ENCODE results near the gene BTBD7.

BTBD7 gene

DNA sequence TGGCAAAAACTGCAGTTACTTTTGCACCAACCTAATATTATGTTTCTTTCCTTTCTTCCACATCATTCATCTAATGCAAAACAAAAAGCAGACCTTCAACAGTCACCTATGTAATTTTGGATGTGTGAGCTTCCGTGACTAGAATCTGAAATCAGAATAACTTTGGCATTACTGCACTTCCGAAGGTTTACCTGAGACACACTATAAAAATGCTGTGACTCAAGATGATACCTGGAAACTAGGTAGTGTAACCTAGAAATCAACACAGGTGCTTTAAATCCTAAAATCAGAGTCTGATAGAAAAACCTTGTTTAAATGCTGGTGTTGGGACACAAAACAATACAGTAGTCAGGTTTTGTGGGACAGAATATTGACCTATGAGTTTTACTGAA is 2.2 kb downstream of the BTBD7 start:
- DNase-seq, result no peak
- no peaks in the 10 kb centered on the region for H3K36me3 ChIP-seq (ENCODE audit: control insufficient read depth, insufficient read depth, low read length)
- H3K27ac ChIP-seq (ENCODE audit: insufficient read depth, low read length, poor library complexity, severe bottlenecking), result no peak overlapping the region
- no peak overlapping the region for H3K4me3 ChIP-seq (ENCODE audit: insufficient read depth, low read depth, low read length, poor library complexity, severe bottlenecking)
- no peaks in the 10 kb centered on the region for H3K27me3 ChIP-seq (replicated peaks; ENCODE audit: control insufficient read depth, insufficient read depth, low read length, poor library complexity, severe bottlenecking)
- no peaks in the 10 kb centered on the region for H3K9me3 ChIP-seq (ENCODE audit: control insufficient read depth, low read length)
- peaks cover 3% of the 10 kb centered on the region for H3K4me1 ChIP-seq (ENCODE audit: control insufficient read depth, insufficient read depth, low read length, poor library complexity, severe bottlenecking)

GRCh38 chr14:93329965-93330608 is 2.7 kb downstream of the BTBD7 start:
- no peaks in the 10 kb centered on the region for H3K27me3 ChIP-seq (replicated peaks; ENCODE audit: control insufficient read depth, insufficient read depth, low read length, poor library complexity, severe bottlenecking)
- H3K27ac ChIP-seq (ENCODE audit: insufficient read depth, low read length, poor library complexity, severe bottlenecking), result no peak overlapping the region
- H3K9me3 ChIP-seq (ENCODE audit: control insufficient read depth, low read length), result no peaks in the 10 kb centered on the region
- DNase-seq, result no peak
- no peak overlapping the region for H3K4me3 ChIP-seq (ENCODE audit: insufficient read depth, low read depth, low read length, poor library complexity, severe bottlenecking)
- no peaks in the 10 kb centered on the region for H3K36me3 ChIP-seq (ENCODE audit: control insufficient read depth, insufficient read depth, low read length)
- H3K4me1 ChIP-seq (ENCODE audit: control insufficient read depth, insufficient read depth, low read length, poor library complexity, severe bottlenecking), result peaks cover 3% of the 10 kb centered on the region

DNA sequence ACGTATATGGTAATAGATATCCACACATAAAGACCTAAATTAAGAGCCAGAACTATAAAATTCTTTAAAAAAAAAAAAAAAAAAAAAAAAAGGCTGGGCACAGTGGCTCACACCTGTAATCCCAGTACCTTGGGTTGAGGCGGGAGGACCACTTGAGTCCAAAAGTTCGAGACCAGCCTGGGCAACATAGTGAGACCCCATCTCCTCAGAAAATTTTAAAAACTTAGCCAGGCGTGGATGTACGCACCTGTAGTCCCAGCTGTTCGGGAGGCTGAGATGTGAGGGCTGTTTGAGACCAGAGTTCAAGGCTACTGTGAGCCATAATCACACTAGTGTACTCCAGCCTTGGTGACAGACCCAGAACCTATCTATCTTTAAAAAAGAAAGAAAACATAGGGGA is 4.3 kb downstream of the BTBD7 start:
- Histone ChIP-seq H3K4me3 (ENCODE audit: insufficient read depth, low read depth, low read length, poor library complexity, severe bottlenecking) (no peak overlapping the region), H3K27me3 (replicated peaks; ENCODE audit: control insufficient read depth, insufficient read depth, low read length, poor library complexity, severe bottlenecking) (no peaks in the 10 kb centered on the region), H3K27ac (ENCODE audit: insufficient read depth, low read length, poor library complexity, severe bottlenecking) (no peak overlapping the region), H3K36me3 (ENCODE audit: control insufficient read depth, insufficient read depth, low read length) (no peaks in the 10 kb centered on the region), H3K4me1 (ENCODE audit: control insufficient read depth, insufficient read depth, low read length, poor library complexity, severe bottlenecking) (no peaks in the 10 kb centered on the region), H3K9me3 (ENCODE audit: control insufficient read depth, low read length) (no peaks in the 10 kb centered on the region)
- DNase-seq, result no peak

GRCh38 chr14:93326196-93326595 is 6.6 kb downstream of the BTBD7 start:
- H3K4me3 ChIP-seq (ENCODE audit: insufficient read depth, low read depth, low read length, poor library complexity, severe bottlenecking), result no peak overlapping the region
- H3K36me3 ChIP-seq (ENCODE audit: control insufficient read depth, insufficient read depth, low read length), result no peaks in the 10 kb centered on the region
- H3K27me3 ChIP-seq (replicated peaks; ENCODE audit: control insufficient read depth, insufficient read depth, low read length, poor library complexity, severe bottlenecking), result no peaks in the 10 kb centered on the region
- DNase-seq, result no peak
- no peaks in the 10 kb centered on the region for H3K4me1 ChIP-seq (ENCODE audit: control insufficient read depth, insufficient read depth, low read length, poor library complexity, severe bottlenecking)
- H3K27ac ChIP-seq (ENCODE audit: insufficient read depth, low read length, poor library complexity, severe bottlenecking), result no peak overlapping the region
- no peaks in the 10 kb centered on the region for H3K9me3 ChIP-seq (ENCODE audit: control insufficient read depth, low read length)

- Histone ChIP-seq H3K9me3 (ENCODE audit: control insufficient read depth, low read length) (no peaks in the 10 kb centered on the region), H3K27me3 (replicated peaks; ENCODE audit: control insufficient read depth, insufficient read depth, low read length, poor library complexity, severe bottlenecking) (no peaks in the 10 kb centered on the region), H3K4me3 (ENCODE audit: insufficient read depth, low read depth, low read length, poor library complexity, severe bottlenecking) (no peak overlapping the region), H3K27ac (ENCODE audit: insufficient read depth, low read length, poor library complexity, severe bottlenecking) (no peak overlapping the region), H3K4me1 (ENCODE audit: control insufficient read depth, insufficient read depth, low read length, poor library complexity, severe bottlenecking) (no peaks in the 10 kb centered on the region), H3K36me3 (ENCODE audit: control insufficient read depth, insufficient read depth, low read length) (no peaks in the 10 kb centered on the region)
- DNase-seq, result no peak
Measured at GRCh38 chr14:93323600-93324174, 9.1 kb downstream of the BTBD7 start.

GRCh38 chr14:93322929-93323599 is 9.8 kb downstream of the BTBD7 start:
- Histone ChIP-seq H3K9me3 (ENCODE audit: control insufficient read depth, low read length) (no peaks in the 10 kb centered on the region), H3K27me3 (replicated peaks; ENCODE audit: control insufficient read depth, insufficient read depth, low read length, poor library complexity, severe bottlenecking) (no peaks in the 10 kb centered on the region), H3K4me3 (ENCODE audit: insufficient read depth, low read depth, low read length, poor library complexity, severe bottlenecking) (no peak overlapping the region), H3K36me3 (ENCODE audit: control insufficient read depth, insufficient read depth, low read length) (no peaks in the 10 kb centered on the region), H3K27ac (ENCODE audit: insufficient read depth, low read length, poor library complexity, severe bottlenecking) (no peak overlapping the region), H3K4me1 (ENCODE audit: control insufficient read depth, insufficient read depth, low read length, poor library complexity, severe bottlenecking) (no peaks in the 10 kb centered on the region)
- no peak for DNase-seq

- no peaks in the 10 kb centered on the region for H3K36me3 ChIP-seq (ENCODE audit: control insufficient read depth, insufficient read depth, low read length)
- no peak overlapping the region for H3K4me3 ChIP-seq (ENCODE audit: insufficient read depth, low read depth, low read length, poor library complexity, severe bottlenecking)
- no peaks in the 10 kb centered on the region for H3K27me3 ChIP-seq (replicated peaks; ENCODE audit: control insufficient read depth, insufficient read depth, low read length, poor library complexity, severe bottlenecking)
- DNase-seq, result no peak
- no peaks in the 10 kb centered on the region for H3K4me1 ChIP-seq (ENCODE audit: control insufficient read depth, insufficient read depth, low read length, poor library complexity, severe bottlenecking)
- no peak overlapping the region for H3K27ac ChIP-seq (ENCODE audit: insufficient read depth, low read length, poor library complexity, severe bottlenecking)
- H3K9me3 ChIP-seq (ENCODE audit: control insufficient read depth, low read length), result no peaks in the 10 kb centered on the region
Measured at GRCh38 chr14:93320489-93320888, 12.3 kb downstream of the BTBD7 start.

- H3K27me3 ChIP-seq (replicated peaks; ENCODE audit: control insufficient read depth, insufficient read depth, low read length, poor library complexity, severe bottlenecking), result no peaks in the 10 kb centered on the region
- H3K9me3 ChIP-seq (ENCODE audit: control insufficient read depth, low read length), result no peaks in the 10 kb centered on the region
- H3K4me3 ChIP-seq (ENCODE audit: insufficient read depth, low read depth, low read length, poor library complexity, severe bottlenecking), result no peak overlapping the region
- H3K4me1 ChIP-seq (ENCODE audit: control insufficient read depth, insufficient read depth, low read length, poor library complexity, severe bottlenecking), result no peaks in the 10 kb centered on the region
- H3K27ac ChIP-seq (ENCODE audit: insufficient read depth, low read length, poor library complexity, severe bottlenecking), result no peak overlapping the region
- H3K36me3 ChIP-seq (ENCODE audit: control insufficient read depth, insufficient read depth, low read length), result no peaks in the 10 kb centered on the region
- DNase-seq, result no peak
Measured at GRCh38 chr14:93319958-93320357, 12.9 kb downstream of the BTBD7 start.

DNA sequence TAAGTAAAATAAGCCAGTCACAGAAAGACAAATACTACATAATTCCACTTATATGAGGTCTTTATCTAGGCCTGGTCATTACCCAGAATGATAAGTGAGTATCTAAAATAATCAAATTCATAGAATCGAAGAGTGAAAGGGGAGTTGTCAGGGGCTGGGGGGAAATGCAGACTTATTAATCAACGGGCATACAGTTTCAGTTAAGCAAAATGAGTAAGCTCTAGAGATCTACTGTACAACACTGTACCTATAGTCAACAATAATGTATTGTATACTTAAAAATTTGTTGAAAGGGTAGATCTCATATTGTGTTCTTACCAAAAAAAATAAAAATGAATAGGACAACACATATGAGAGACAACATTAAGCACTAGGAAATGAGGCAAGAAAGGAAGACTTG is 13.3 kb downstream of the BTBD7 start:
- Histone ChIP-seq H3K27ac (ENCODE audit: insufficient read depth, low read length, poor library complexity, severe bottlenecking) (no peak overlapping the region), H3K4me3 (ENCODE audit: insufficient read depth, low read depth, low read length, poor library complexity, severe bottlenecking) (no peak overlapping the region), H3K9me3 (ENCODE audit: control insufficient read depth, low read length) (no peaks in the 10 kb centered on the region), H3K27me3 (replicated peaks; ENCODE audit: control insufficient read depth, insufficient read depth, low read length, poor library complexity, severe bottlenecking) (no peaks in the 10 kb centered on the region), H3K36me3 (ENCODE audit: control insufficient read depth, insufficient read depth, low read length) (no peaks in the 10 kb centered on the region), H3K4me1 (ENCODE audit: control insufficient read depth, insufficient read depth, low read length, poor library complexity, severe bottlenecking) (no peaks in the 10 kb centered on the region)
- DNase-seq, result no peak

DNA sequence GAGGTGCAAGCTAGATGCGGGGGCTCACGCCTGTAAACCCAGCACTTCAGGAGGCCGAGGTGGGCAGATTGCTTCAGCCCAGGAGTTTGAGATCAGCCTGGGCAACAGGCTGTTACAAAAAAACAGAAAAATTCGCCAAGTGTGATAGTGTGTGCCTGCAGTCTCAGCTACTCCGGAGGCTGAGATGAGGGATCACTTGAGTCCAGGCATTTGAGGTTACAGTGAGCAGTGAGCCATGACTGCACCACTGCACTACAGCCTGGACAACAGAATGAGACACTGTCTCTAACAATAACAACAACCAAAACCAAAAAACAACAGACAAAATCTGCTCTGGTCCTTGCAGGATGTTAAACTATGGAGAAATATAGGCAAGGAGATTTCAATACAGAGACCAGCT is 13.9 kb downstream of the BTBD7 start:
- DNase-seq, result no peak
- no peaks in the 10 kb centered on the region for H3K4me1 ChIP-seq (ENCODE audit: control insufficient read depth, insufficient read depth, low read length, poor library complexity, severe bottlenecking)
- H3K27me3 ChIP-seq (replicated peaks; ENCODE audit: control insufficient read depth, insufficient read depth, low read length, poor library complexity, severe bottlenecking), result no peaks in the 10 kb centered on the region
- H3K4me3 ChIP-seq (ENCODE audit: insufficient read depth, low read depth, low read length, poor library complexity, severe bottlenecking), result no peak overlapping the region
- H3K27ac ChIP-seq (ENCODE audit: insufficient read depth, low read length, poor library complexity, severe bottlenecking), result no peak overlapping the region
- no peaks in the 10 kb centered on the region for H3K36me3 ChIP-seq (ENCODE audit: control insufficient read depth, insufficient read depth, low read length)
- H3K9me3 ChIP-seq (ENCODE audit: control insufficient read depth, low read length), result no peaks in the 10 kb centered on the region

All from effector memory CD4-positive, alpha-beta T cell (primary cell).